Psoas muscle (tissue), 8 donors: Measurements from ENCODE around the gene CARD18. TPM values are rescaled to one million over a fixed set of nuclear protein-coding genes. Genes with fewer than 3 reads are reported as not detected.

ENCODE experiments used
- ATAC-seq, 4 donors: fragments of 200-7000 bp; cut with Tn5 transposase; one replicate each; pipeline ENCODE4 v1.9.1; 2020; ENCODE audit warnings: moderate library complexity in 3 of 4, mild to moderate bottlenecking in 2 of 4
- DNase-seq, 2 donors: peaks; one replicate each; pipeline ENCODE4 v3.0.0-alpha.2; 2020
- H3K27ac ChIP-seq: fragments of 200-600 bp; one replicate; pipeline ENCODE4 v1.8.0; 2022
- H3K27me3 ChIP-seq, 3 donors: fragments of 200-600 bp in 1 of 3; one replicate each; pipeline versions ENCODE4 v1.6.1 to v1.8.0; 2013 to 2022; ENCODE audit warnings: low read length in 2 of 3, mild to moderate bottlenecking in 2 of 3, moderate library complexity in 1 of 3; ENCODE audit not compliant: insufficient read depth in 3 of 3
- H3K36me3 ChIP-seq, 2 donors: fragments of 200-600 bp in 1 of 2; one replicate each; pipeline versions ENCODE4 v1.6.1 to v1.8.0; 2013 to 2022; ENCODE audit warnings: low read depth in 1 of 2, mild to moderate bottlenecking in 1 of 2, moderate library complexity in 1 of 2; ENCODE audit not compliant: insufficient read depth in 1 of 2
- H3K4me1 ChIP-seq: fragments of 200-600 bp; one replicate; pipeline ENCODE4 v1.8.0; 2022
- H3K4me3 ChIP-seq: fragments of 200-600 bp; one replicate; pipeline ENCODE4 v1.8.0; 2022; ENCODE audit warnings: mild to moderate bottlenecking
- H3K9me3 ChIP-seq: fragments of 200-600 bp; one replicate; pipeline ENCODE4 v1.8.0; 2022
- CTCF ChIP-seq: fragments of 200-600 bp; IDR thresholded peaks from one replicate; pipeline ENCODE4 v1.8.0; 2022; ENCODE audit warnings: antibody characterized with exemption
- WGBS, 3 donors: extraction: QIAGEN DNeasy Blood & Tissue Kit; methylation state at CpG; one replicate each; pipeline versions ENCODE4 v1.1.6 to v1.1.7; 2013; 5-methylcytosine and 5-hydroxymethylcytosine counted together
- intact Hi-C, 2 donors: fragments of 100-400 bp; cut with DNase I; formaldehyde crosslinking; loops; one replicate each; pipeline versions ENCODE4 v1.11.0 to v1.14.2; 2022
- long read RNA-seq, 2 donors: library from polyadenylated mRNA; unstranded; transcript quantifications; one replicate each; pipeline ENCODE4 v2.0.0, GENCODE V29; 2021
- polyA plus RNA-seq, 3 donors: library from polyadenylated mRNA; stranded (reverse); fragments of 200-250 nt; gene quantifications; one replicate each; pipeline ENCODE4 v1.2.3, GENCODE V29; 2013
- total RNA-seq, 4 donors: library from RNA; stranded (reverse); fragmentation: NEBNext Ultra II Directional in 2 of 4; extraction: Animal tissue kit (Norgen Biotek cat#: 25700) in 2 of 4; gene quantifications; one replicate each; pipeline versions ENCODE4 v1.2.1 to v1.2.4, GENCODE V29; 2021 to 2023
- donor health status: healthy with polysubstance abuse.
- donor health status: DM: no; HTN: no; CAD: no; lungs with moderate emphysema.
- donor health status: Bipolar disorder and iron deficiency.
- donor health status: healthy.
- donor health status: DM: yes; HTN: yes; CAD: no.
- donor health status: DM: no; HTN: no; CAD: no.
- donor health status: DM: no; HTN: no; CAD: no.
- donor health status: DM: yes; HTN: yes; CAD: no.

CARD18 gene
- total RNA-seq (not detected), polyA plus RNA-seq (not detected)
- long read RNA-seq, donor 1: 0 reads
- long read RNA-seq, donor 2: 0 reads

- Histone ChIP-seq H3K4me1 (no peaks in the 10 kb centered on the region), H3K9me3 (no peaks in the 10 kb centered on the region), H3K4me3 (no peak within 1 kb of the TSS), H3K27me3 (no peaks in the 10 kb centered on the region), H3K27ac (no peak within 1 kb of the TSS), H3K36me3 (no peaks in the 10 kb centered on the region)
- DNase-seq: no peak
- 80 to 96% (median 81%) methylated on average over 2 of the region's 2 CpGs for WGBS, 3 donors
- no peak for TF ChIP-seq CTCF
- no peak for ATAC-seq
- intact Hi-C loops: no loop called here
These were observed at the start of gene CARD18 for GRCh38 chr11:105139669-105140068. Gene CARD18 (minus strand): TSS chr11:105139769. CDS start chr11:105139726, 43 bp downstream.

GRCh38 chr11:105183987-105184386 lies 44.4 kb upstream of the CARD18 start:
- Histone ChIP-seq H3K36me3 (no peaks in the 10 kb centered on the region), H3K27me3 (no peaks in the 10 kb centered on the region), H3K4me1 (no peaks in the 10 kb centered on the region), H3K27ac (no peak overlapping the region), H3K4me3 (no peak overlapping the region), H3K9me3 (no peaks in the 10 kb centered on the region)
- DNase-seq: no peak
- 93 to 97% (median 95%) methylated on average over 1 of the region's 1 CpG for WGBS, 3 donors
- ATAC-seq: no peak
- intact Hi-C loops: no loop called here
- TF ChIP-seq CTCF: no peak

- no peak for TF ChIP-seq CTCF
- no peak overlapping the region for H3K27ac ChIP-seq
- DNase-seq: no peak
- no peaks in the 10 kb centered on the region for H3K27me3 ChIP-seq
- ATAC-seq: no peak
- intact Hi-C loops: no loop called here
- no peaks in the 10 kb centered on the region for H3K9me3 ChIP-seq
- H3K4me1 ChIP-seq: no peaks in the 10 kb centered on the region
- no peak overlapping the region for H3K4me3 ChIP-seq
- no peaks in the 10 kb centered on the region for H3K36me3 ChIP-seq
- WGBS, 3 donors: 71 to 77% (median 71%) methylated on average over 3 of the region's 3 CpGs
These were observed 43.9 kb upstream of the CARD18 start for GRCh38 chr11:105183426-105183825.

GRCh38 chr11:105181521-105181920 lies 42.0 kb upstream of the CARD18 start:
- H3K36me3 ChIP-seq: no peaks in the 10 kb centered on the region
- no peaks in the 10 kb centered on the region for H3K27me3 ChIP-seq
- intact Hi-C loops: no loop called here
- whole genome bisulfite sequencing, 3 donors: 69 to 77% (median 73%) methylated on average over 1 of the region's 1 CpG
- no peak for DNase-seq
- no peaks in the 10 kb centered on the region for H3K4me1 ChIP-seq
- no peak overlapping the region for H3K27ac ChIP-seq
- TF ChIP-seq CTCF: no peak
- no peak for ATAC-seq
- H3K9me3 ChIP-seq: no peaks in the 10 kb centered on the region
- H3K4me3 ChIP-seq: no peak overlapping the region

- no peak for TF ChIP-seq CTCF
- ATAC-seq: no peak
- no peak for DNase-seq
These were observed 41.5 kb upstream of the CARD18 start for GRCh38 chr11:105181100-105181499.

More at GRCh38 chr11:105181100-105181499, 41.5 kb upstream of the CARD18 start:
- no peak overlapping the region for H3K27ac ChIP-seq
- WGBS, 3 donors: 3 to 5% (median 4%) methylated on average over 2 of the region's 2 CpGs
- H3K36me3 ChIP-seq: no peaks in the 10 kb centered on the region
- no peaks in the 10 kb centered on the region for H3K9me3 ChIP-seq
- H3K4me1 ChIP-seq: no peaks in the 10 kb centered on the region
- intact Hi-C loops: no loop called here
- no peak overlapping the region for H3K4me3 ChIP-seq
- H3K27me3 ChIP-seq: no peaks in the 10 kb centered on the region
